EH (cell line): ENCODE measurements around the gene CLTA.
"Not testable (repeated sequence)": the region's sequence is repeated elsewhere in the genome, so short reads cannot be mapped to it uniquely, and the experiment has no call there.

ENCODE experiments used
- DNase-seq: peaks from one replicate; pipeline ENCODE4 v3.0.0-alpha.2; 2015; ENCODE audit warnings: low read depth

Gene CLTA

DNA sequence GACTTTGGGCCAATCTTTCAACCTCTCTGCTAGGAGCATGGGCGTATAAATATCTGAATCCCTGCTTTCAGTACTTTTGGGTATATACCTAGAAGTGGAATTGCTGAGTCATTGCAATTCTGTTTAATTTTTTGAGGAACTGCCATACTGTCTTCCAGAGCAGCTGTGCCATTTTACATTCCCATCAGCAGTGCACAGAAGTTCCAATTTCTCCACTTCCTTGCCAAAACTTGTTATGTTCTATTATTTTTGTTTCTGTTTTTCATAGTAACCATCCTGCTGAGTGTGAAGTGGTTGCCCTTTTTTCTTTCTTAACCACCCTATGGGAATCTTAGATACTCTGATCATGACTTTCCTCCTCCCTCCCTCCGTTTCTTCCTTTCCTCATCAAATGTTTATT lies 32.6 kb upstream of the CLTA start:
- DNase-seq: peak; percentile 29

GRCh38 chr9:36158917-36159316 lies 31.8 kb upstream of the CLTA start:
- DNase-seq: peak; percentile 56

DNA sequence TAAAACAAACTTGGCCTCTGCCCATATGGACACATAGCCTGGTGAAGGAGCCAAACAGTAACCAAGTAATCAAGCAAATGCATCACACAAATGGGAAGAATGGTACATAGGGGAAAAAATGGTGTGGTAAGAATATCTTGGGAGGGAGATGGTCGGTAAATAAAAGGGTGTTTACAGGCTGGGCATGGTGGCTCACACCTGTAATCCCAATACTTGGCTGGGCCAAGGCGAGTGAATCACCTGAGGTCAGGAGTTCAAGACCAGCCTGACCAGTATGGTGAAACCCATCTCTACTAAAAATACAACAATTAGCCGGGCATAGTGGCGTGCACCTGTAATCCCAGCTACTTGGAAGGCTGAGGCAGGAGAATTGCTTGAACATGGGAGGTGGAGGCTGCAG lies 31.2 kb upstream of the CLTA start:
- DNase-seq: not testable (repeated sequence)

- not testable (repeated sequence) for DNase-seq
These were observed 30.6 kb upstream of the CLTA start for GRCh38 chr9:36160126-36160525.

GRCh38 chr9:36161187-36161586 lies 29.5 kb upstream of the CLTA start:
- DNase-seq: peak; percentile 60

GRCh38 chr9:36162211-36162738 lies 28.4 kb upstream of the CLTA start:
- no peak for DNase-seq

- peak; percentile 75 for DNase-seq
These were observed 27.5 kb upstream of the CLTA start for GRCh38 chr9:36163049-36163785.

- DNase-seq: peak; percentile 62
These were observed 26.9 kb upstream of the CLTA start for GRCh38 chr9:36163786-36164170.

GRCh38 chr9:36164372-36164771 lies 26.3 kb upstream of the CLTA start:
- no peak for DNase-seq

GRCh38 chr9:36164989-36165388 lies 25.7 kb upstream of the CLTA start:
- DNase-seq: no peak

DNA sequence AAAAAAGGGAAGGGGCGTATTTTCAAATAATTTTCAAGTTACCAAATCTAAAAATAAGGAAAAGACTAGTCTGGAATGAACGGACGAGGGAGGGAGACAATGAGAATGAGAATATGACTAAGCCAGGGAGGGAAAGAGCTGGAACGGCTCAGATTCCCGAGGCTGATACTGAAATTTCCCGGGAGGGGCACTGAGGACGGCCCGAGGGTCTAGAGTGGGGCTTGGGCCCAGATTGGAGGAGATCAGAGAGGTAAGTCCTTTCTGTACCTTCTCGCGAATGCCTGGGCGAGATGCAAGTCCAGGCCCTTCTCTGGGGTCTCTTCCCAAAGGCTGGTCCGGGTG lies 24.9 kb upstream of the CLTA start:
- DNase-seq: peak; percentile 67

DNA sequence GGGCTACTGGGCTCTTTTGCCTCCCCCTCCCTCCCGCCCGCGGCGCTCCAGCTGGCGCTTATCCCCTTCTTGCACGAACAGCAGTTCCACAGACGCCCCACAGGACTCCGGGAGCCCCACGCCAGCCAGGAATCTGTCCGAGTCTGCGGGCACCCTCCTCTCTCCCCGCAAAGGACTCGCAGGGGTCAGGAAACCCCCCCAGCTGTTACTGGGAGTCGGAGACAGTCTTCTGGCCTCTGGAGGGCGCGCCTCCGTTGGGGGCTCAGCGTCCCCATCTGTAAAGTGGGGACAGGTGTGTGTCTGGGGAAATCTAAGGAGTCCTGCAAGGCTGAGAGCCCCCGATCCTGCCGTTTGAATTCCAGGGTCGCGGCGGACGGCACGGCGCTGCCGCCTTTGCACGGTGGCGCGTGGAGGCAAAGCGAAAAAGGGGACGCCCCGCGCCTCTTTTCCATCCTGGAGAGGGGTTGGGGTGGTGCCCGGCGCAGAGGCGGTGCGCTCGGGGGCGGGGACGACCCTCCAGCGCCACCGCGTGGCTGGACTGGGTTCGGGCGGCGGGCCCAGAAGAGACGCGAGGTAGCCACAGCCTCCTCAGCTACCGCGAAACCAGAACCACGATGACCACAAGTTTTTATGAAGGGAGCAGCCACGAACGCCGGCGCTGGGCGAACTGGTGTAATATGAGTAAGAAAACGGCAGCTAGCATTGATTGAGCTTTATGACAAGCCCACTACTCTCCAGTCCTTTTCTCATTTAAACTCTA lies 24.4 kb upstream of the CLTA start:
- peak; percentile 90 for DNase-seq

GRCh38 chr9:36169166-36169565 lies 21.6 kb upstream of the CLTA start, which contains the start of gene CCIN:
Gene CCIN (plus strand): TSS chr9:36169388. CDS start chr9:36169503, 115 bp downstream.
- no peak for DNase-seq

DNA sequence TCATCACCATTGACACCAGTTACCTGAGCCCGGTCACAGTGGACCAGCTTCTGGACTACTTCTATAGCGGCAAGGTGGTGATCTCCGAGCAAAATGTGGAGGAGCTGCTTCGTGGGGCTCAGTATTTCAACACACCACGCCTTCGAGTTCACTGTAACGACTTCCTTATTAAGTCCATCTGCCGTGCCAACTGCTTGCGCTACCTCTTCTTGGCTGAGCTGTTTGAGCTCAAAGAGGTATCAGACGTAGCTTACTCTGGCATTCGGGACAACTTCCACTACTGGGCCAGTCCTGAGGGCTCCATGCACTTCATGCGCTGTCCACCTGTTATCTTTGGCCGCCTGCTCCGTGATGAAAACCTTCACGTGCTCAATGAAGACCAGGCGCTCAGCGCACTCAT lies 21.0 kb upstream of the CLTA start:
- DNase-seq: no peak

GRCh38 chr9:36170531-36170930 lies 20.2 kb upstream of the CLTA start:
- DNase-seq: no peak

- DNase-seq: no peak
These were observed 16.9 kb upstream of the CLTA start for GRCh38 chr9:36173861-36174260.

GRCh38 chr9:36174271-36174670 lies 16.4 kb upstream of the CLTA start:
- DNase-seq: no peak

DNA sequence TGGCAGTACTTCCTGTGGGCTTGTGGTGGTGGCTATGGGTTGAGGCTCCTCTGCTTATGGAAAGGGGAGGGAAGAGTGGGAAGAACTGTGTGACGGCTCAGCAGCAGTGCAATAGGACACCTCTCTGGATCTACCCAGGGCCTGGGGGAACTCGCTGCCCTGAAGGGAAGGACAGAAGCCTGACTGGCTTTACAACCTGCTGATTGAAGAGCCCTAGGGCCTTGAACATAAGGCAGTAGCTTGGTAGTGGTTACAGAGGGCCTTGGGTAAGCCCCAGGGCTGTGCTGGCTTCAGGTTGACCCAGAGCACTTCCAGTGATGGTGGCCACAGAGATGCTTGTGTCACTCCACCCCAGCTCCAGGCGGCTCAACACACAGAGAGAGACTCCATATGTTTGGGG lies 16.0 kb upstream of the CLTA start:
- DNase-seq: no peak

- DNase-seq: not testable (repeated sequence)
These were observed 15.5 kb upstream of the CLTA start for GRCh38 chr9:36175209-36175608.

DNA sequence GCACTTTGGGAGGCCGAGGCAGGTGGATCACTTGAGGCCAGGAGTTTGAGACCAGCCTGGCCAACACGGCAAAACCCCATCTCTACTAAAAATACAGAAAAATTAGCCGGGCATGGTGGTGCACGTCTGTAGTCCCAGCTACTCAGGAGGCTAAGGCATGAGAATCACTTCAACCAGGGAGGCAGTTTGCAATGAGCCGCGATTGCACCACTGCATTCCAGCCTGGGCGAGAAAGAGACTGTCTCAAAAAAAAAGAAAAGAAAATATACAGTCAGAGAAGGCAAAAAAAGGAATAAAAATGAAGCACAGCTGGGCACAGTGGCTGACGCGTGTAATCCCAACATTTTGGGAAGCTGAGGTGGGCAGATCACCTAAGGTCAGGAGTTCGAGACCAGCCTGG lies 14.2 kb upstream of the CLTA start:
- DNase-seq: not testable (repeated sequence)

- no peak for DNase-seq
These were observed 13.2 kb upstream of the CLTA start for GRCh38 chr9:36177571-36177970.

- DNase-seq: not testable (repeated sequence)
These were observed 10.5 kb upstream of the CLTA start for GRCh38 chr9:36180243-36180642.

- DNase-seq: peak; percentile 91
These were observed 3.3 kb upstream of the CLTA start for GRCh38 chr9:36187414-36187813.
